ENCODE results near the gene SIN3B. TPM values are rescaled to one million over a fixed set of nuclear protein-coding genes. Genes with fewer than 3 reads are reported as not detected.
A peak's percentile ranks its signal among the peaks of the same experiment; 100 is the strongest.

The SIN3B gene
- total RNA-seq, 3 donors from 2014 or later (not counting 1 experiment from before 2014, with no cell fraction given), result 58.4 to 70.1 (median 60.2) TPM

- H3K27ac Mint-ChIP-seq, result peak overlapping the region; percentile 51 to 90
- Histone ChIP-seq H3K4me1 (ENCODE audit: control insufficient read depth, insufficient read depth, low read length) (peaks cover 44% of the 10 kb centered on the region), H3K27ac (ENCODE audit: low read length) (no peak overlapping the region), H3K27me3 (ENCODE audit: control insufficient read depth, insufficient read depth, low read length) (no peaks in the 10 kb centered on the region), H3K4me3 (ENCODE audit: low read length) (no peak overlapping the region), H3K36me3 (ENCODE audit: control insufficient read depth, insufficient read depth, low read length) (peaks cover 47% of the 10 kb centered on the region), H3K9me3 (ENCODE audit: control insufficient read depth, insufficient read depth, low read length) (peaks cover 5% of the 10 kb centered on the region)
- no peaks in the 10 kb centered on the region for H3K27me3 Mint-ChIP-seq (ENCODE audit: low read depth in 2 of 2)
- DNase-seq (peak in 1 of 2 donors; percentile 29), ATAC-seq (peak in 1 of 3 donors; percentile 20)
- H3K9me3 Mint-ChIP-seq, result peaks cover 0 to 9% of the 10 kb centered on the region in 2 donors
- TF ChIP-seq CTCF (IDR thresholded peaks at IDR 0.05), result no peak
- peaks cover 10% of the 10 kb centered on the region for H3K36me3 Mint-ChIP-seq
- intact Hi-C loops (cut with micrococcal nuclease), result no loop called here
- no peak overlapping the region for H3K4me3 Mint-ChIP-seq
- 94% methylated on average over 39 of the region's 39 CpGs for WGBS (ENCODE audit: insufficient coverage)
- peaks cover 30 to 51% of the 10 kb centered on the region in 2 donors for H3K4me1 Mint-ChIP-seq
Measured at GRCh38 chr19:16875584-16876555, 46.7 kb downstream of the SIN3B start.

GRCh38 chr19:16876904-16877361, 47.7 kb downstream of the SIN3B start:
- Mint-ChIP-seq H3K27ac (peak overlapping the region in 1 of 2 donors; percentile 90), H3K27me3 (ENCODE audit: low read depth in 2 of 2) (no peaks in the 10 kb centered on the region), H3K9me3 (peaks cover 0 to 9% of the 10 kb centered on the region in 2 donors), H3K4me1 (peaks cover 30 to 51% of the 10 kb centered on the region in 2 donors), H3K4me3 (no peak overlapping the region), H3K36me3 (peaks cover 12% of the 10 kb centered on the region)
- Histone ChIP-seq H3K36me3 (ENCODE audit: control insufficient read depth, insufficient read depth, low read length) (peaks cover 38% of the 10 kb centered on the region), H3K4me1 (ENCODE audit: control insufficient read depth, insufficient read depth, low read length) (peaks cover 44% of the 10 kb centered on the region), H3K4me3 (ENCODE audit: low read length) (no peak overlapping the region), H3K9me3 (ENCODE audit: control insufficient read depth, insufficient read depth, low read length) (peaks cover 16% of the 10 kb centered on the region), H3K27ac (ENCODE audit: low read length) (no peak overlapping the region), H3K27me3 (ENCODE audit: control insufficient read depth, insufficient read depth, low read length) (no peaks in the 10 kb centered on the region)
- 24% methylated on average over 12 of the region's 12 CpGs for WGBS (ENCODE audit: insufficient coverage)
- DNase-seq (no peak), ATAC-seq (peak; percentile 20 to 56 (median 53))
- no peak for TF ChIP-seq CTCF (IDR thresholded peaks at IDR 0.05)
- intact Hi-C loops (cut with micrococcal nuclease), result no loop called here

- Mint-ChIP-seq H3K27ac (peak overlapping the region in 1 of 2 donors; percentile 90), H3K36me3 (peaks cover 18% of the 10 kb centered on the region), H3K27me3 (ENCODE audit: low read depth in 2 of 2) (no peaks in the 10 kb centered on the region), H3K4me1 (peaks cover 30 to 51% of the 10 kb centered on the region in 2 donors), H3K4me3 (peak overlapping the region; percentile 49), H3K9me3 (peaks cover 2 to 13% of the 10 kb centered on the region in 2 donors)
- Histone ChIP-seq H3K27me3 (ENCODE audit: control insufficient read depth, insufficient read depth, low read length) (no peaks in the 10 kb centered on the region), H3K27ac (ENCODE audit: low read length) (no peak overlapping the region), H3K9me3 (ENCODE audit: control insufficient read depth, insufficient read depth, low read length) (peaks cover 22% of the 10 kb centered on the region), H3K4me3 (ENCODE audit: low read length) (no peak overlapping the region), H3K4me1 (ENCODE audit: control insufficient read depth, insufficient read depth, low read length) (peaks cover 44% of the 10 kb centered on the region), H3K36me3 (ENCODE audit: control insufficient read depth, insufficient read depth, low read length) (peaks cover 34% of the 10 kb centered on the region)
- peak in 2 of 3 donors; percentile 48 to 52 for ATAC-seq
- no peak for TF ChIP-seq CTCF (IDR thresholded peaks at IDR 0.05)
- DNase-seq, result no peak
- WGBS (ENCODE audit: insufficient coverage), result 63% methylated on average over 11 of the region's 11 CpGs
- intact Hi-C loops (cut with micrococcal nuclease), result no loop called here
Measured at GRCh38 chr19:16877581-16877980, 48.4 kb downstream of the SIN3B start.
